NCI-H1105 (cell line): ENCODE results near the gene SLC37A4.
A peak's percentile ranks its signal among the peaks of the same experiment; 100 is the strongest.
"Not testable (repeated sequence)": the region's sequence is repeated elsewhere in the genome, so short reads cannot be mapped to it uniquely, and the experiment has no call there.

Source experiments
- DNase-seq: peaks from one replicate; lab custom pipeline; 2025; lab: John Stamatoyannopoulos, UW

Gene SLC37A4

GRCh38 chr11:119017377-119017776 is 13.3 kb downstream of the SLC37A4 start:
- DNase-seq: not testable (repeated sequence)

- DNase-seq: no peak
These were observed 14.3 kb downstream of the SLC37A4 start for GRCh38 chr11:119016216-119017009.

- no peak for DNase-seq
These were observed 15.5 kb downstream of the SLC37A4 start for GRCh38 chr11:119015054-119015611.

- DNase-seq: no peak
These were observed 16.3 kb downstream of the SLC37A4 start for GRCh38 chr11:119014209-119014924.

- no peak for DNase-seq
These were observed 18.0 kb downstream of the SLC37A4 start for GRCh38 chr11:119012629-119013170.

DNA sequence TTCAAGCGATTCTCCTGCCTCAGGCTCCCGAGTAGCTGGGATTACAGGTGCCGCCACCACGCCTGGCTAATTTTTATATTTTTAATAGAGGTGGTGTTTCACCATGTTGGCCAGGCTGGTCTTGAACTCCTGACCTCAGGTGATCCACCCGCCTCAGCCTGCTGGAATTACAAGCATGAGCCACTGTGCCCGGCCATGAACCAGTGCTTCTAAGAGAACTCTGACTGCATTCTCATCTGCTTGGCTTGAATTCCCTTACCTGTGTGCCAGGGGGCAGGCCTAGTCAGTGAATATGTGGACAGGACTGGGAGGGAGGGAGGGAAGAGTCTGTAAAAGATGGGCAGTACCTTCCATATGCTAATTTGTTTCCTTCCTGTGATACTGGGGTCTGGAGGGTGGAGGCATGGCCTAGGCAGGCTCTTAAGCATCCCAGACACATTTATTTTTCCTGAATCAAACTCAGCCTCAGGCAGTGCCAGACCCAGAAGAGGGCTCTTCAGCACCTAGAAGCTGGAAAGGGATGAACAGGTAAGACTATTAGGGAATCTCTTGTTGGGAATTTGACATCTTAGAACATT is 19.1 kb downstream of the SLC37A4 start:
- no peak for DNase-seq

DNA sequence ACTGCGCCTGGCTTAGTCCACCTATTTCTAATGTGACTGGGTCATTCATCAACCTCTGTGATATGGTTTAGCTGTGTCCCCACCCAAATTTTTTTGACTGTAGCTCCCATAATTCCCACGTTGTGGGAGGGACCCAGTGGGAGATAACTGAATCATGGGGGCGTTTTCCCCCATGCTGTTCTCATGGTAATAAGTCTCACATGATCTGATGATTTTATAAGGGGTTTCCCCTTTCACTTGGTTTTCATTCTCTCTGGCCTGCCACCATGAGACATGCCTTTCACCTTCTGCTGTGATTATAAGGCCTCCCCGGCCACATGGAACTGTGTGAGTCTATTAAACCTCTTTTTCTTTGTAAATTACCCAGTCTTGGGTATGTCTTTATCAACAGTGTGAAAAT is 24.0 kb downstream of the SLC37A4 start:
- DNase-seq: no peak

DNA sequence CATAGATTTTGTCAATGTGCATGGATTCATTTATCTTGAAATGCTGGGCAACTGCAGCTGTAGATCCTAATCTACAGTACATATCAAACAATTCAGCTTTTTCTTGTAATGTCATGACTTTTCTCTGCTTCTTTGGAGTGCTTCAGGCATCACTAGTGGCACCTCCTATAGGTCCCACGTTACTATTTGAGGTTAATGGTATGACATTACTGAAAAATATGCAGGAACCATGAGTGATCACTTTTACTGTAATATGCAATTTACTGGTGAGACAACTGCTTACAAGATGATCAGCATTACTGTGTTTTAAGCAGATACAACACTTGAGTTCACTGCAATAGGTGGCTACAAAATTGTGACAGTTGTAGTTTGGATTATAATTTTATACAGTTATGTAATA is 29.8 kb downstream of the SLC37A4 start:
- no peak for DNase-seq

DNA sequence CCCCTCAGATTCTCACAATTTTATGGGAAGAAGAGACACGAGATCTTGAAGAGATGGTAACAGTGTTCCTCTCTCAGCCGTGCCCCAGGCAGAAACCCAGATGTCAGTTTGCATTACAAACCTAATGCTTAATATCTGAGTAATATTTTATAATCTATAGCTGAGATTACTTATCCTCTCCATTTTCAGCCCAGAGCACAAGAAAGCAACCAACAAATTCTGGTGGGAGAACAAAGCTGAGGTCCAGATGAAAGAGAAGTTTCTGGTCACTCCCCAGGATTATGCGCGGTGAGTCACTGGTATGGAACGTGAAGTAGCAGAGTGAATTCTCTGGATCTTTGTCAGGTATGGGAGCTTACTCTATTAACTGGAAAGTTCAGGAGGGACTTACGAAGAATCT is 31.9 kb downstream of the SLC37A4 start:
- DNase-seq: no peak

DNA sequence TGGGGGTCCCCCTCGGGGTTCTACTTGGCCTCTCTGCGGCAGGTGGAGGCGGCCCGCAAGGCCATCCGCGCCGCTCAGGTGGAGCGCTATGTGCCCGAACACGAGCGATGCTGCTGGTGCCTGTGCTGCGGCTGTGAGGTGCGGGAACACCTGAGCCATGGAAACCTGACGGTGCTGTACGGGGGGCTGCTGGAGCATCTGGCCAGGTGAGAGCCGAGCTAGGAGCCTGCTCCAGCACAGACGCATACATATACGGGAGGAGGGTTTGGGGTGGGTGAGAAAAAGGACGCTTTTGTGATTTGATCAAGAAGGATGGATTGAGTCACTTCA is 32.3 kb downstream of the SLC37A4 start:
- DNase-seq: peak; percentile 18

GRCh38 chr11:118997627-118998387 is 32.9 kb downstream of the SLC37A4 start, which contains the start of gene CENATAC:
Gene CENATAC (plus strand): TSS chr11:118998138. CDS start chr11:118998198, 60 bp downstream.
- DNase-seq: peak; percentile 98

- DNase-seq: no peak
These were observed 33.6 kb downstream of the SLC37A4 start for GRCh38 chr11:118996926-118997626.

DNA sequence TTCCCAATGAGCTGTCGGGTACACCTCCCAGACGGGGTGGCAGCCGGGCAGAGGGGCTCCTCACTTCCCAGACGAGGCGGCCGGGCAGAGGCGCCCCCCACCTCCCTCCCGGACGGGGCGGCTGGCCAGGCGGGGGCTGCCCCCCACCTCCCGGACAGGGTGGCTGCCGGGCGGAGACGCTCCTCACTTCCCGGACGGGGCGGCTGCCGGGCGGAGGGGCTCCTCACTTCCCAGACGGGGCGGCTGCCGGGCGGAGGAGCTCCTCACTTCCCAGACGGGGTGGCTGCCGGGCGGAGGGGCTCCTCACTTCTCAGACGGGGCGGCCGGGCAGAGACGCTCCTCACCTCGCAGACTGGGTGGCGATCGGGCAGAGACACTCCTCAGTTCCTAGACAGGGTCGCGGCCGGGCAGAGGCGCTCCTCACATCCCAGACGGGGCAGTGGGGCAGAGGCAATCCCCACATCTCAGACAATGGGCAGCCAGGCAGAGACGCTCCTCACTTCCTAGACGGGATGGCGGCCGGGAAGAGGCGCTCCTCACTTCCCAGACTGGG is 39.1 kb downstream of the SLC37A4 start:
- not testable (repeated sequence) for DNase-seq

- DNase-seq: peak; percentile 46
These were observed 42.4 kb downstream of the SLC37A4 start for GRCh38 chr11:118988280-118988679.

GRCh38 chr11:118984825-118985224 is 45.9 kb downstream of the SLC37A4 start:
- no peak for DNase-seq

DNA sequence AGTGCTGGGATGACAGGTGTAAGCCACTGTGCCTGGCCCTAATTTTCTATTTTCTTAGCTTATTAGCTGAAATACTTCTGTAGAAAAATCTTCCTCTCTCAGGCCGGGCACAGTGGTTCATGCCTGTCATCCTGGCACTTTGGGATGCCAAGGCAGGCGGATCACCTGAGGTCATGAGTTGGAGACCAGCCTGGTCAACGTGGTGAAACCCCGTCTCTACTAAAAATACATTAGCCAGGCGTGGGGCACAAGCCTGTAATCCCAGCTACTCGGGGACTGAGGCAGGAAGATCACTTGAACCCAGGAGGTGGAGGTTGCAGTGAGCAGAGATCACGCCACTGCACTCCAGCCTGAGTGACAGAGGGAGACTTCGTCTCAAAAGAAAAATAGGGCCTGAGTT is 46.3 kb downstream of the SLC37A4 start:
- DNase-seq: not testable (repeated sequence)

DNA sequence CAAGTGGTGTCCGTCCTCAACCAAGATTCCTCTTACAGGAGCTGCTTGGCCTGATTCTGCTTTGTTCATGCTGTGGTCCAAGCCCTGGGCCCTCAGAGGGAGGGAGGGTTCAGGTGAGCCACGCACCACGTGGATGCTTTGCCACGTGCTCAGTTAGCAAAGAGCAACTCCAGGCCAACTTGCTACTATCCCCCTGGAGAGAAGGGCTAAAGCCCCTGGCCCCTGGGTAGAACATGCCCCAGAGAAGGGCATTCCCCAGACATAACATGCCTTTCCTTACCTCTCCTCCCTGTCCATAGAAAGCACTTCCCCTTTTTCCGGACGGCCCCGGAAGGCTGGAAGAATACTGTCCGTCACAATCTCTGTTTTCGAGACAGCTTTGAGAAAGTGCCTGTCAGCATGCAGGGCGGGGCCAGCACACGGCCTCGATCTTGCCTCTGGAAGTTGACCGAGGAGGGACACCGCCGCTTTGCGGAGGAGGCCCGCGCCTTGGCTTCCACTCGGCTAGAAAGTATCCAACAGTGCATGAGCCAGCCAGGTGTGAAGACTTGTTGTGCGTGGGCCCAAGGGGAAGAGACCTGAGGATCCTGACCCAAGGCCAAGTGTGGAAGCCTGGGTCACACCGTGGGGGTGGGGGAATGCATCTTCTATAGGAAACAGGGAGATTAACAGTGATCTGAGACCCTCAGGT is 50.3 kb downstream of the SLC37A4 start:
- no peak for DNase-seq

GRCh38 chr11:118979434-118979833 is 51.2 kb downstream of the SLC37A4 start:
- no peak for DNase-seq

GRCh38 chr11:118975771-118976709 is 54.6 kb downstream of the SLC37A4 start:
- DNase-seq: peak; percentile 42
